MM.1S (cell line): Measurements from ENCODE around the gene TTYH2.

Experiments
- DNase-seq: peaks from one replicate; pipeline ENCODE4 v3.0.0-alpha.2; 2015
- H2AFZ ChIP-seq: fragments of 300-600 bp; sonication (generic); 2 replicates; pipeline ENCODE4 v1.6.0; 2016; ENCODE audit warnings: antibody characterized with exemption, low read length
- H3F3A ChIP-seq: fragments of 300-600 bp; sonication (generic); 2 replicates; pipeline ENCODE4 v1.6.1; 2016; ENCODE audit warnings: mild to moderate bottlenecking, antibody characterized with exemption, low read length, moderate library complexity, mixed read lengths; ENCODE audit not compliant: insufficient read depth
- H3K27ac ChIP-seq: fragments of 300-600 bp; sonication (generic); 2 replicates; pipeline ENCODE4 v1.5.1; 2016; ENCODE audit warnings: mild to moderate bottlenecking, low read length
- H3K27me3 ChIP-seq: fragments of 300-600 bp; sonication (generic); replicated peaks from 2 replicates; pipeline ENCODE4 v1.6.0; 2016; ENCODE audit warnings: low read length; ENCODE audit not compliant: insufficient read depth
- H3K36me3 ChIP-seq: fragments of 300-600 bp; sonication (generic); replicated peaks from 2 replicates; pipeline ENCODE4 v1.6.1; 2016; ENCODE audit warnings: mild to moderate bottlenecking, low read length, mixed read lengths; ENCODE audit not compliant: insufficient read depth
- H3K4me1 ChIP-seq: fragments of 300-600 bp; sonication (generic); 2 replicates; pipeline ENCODE4 v1.6.1; 2016; ENCODE audit warnings: low read length, mixed read lengths
- H3K4me2 ChIP-seq: fragments of 300-600 bp; sonication (generic); 2 replicates; pipeline ENCODE4 v1.6.0; 2016; ENCODE audit warnings: low read depth, low read length
- H3K4me3 ChIP-seq: fragments of 300-600 bp; sonication (generic); 2 replicates; pipeline ENCODE4 v1.5.1; 2016; ENCODE audit warnings: low read length, mixed read lengths
- H3K79me2 ChIP-seq: fragments of 300-600 bp; sonication (generic); 2 replicates; pipeline ENCODE4 v1.6.1; 2016; ENCODE audit warnings: mixed run types, low read length, mixed read lengths
- H3K9ac ChIP-seq: fragments of 300-600 bp; sonication (generic); 2 replicates; pipeline ENCODE4 v1.6.1; 2016; ENCODE audit warnings: low read length, mixed read lengths
- H3K9me2 ChIP-seq: fragments of 300-600 bp; sonication (generic); replicated peaks from 2 replicates; pipeline ENCODE4 v1.6.1; 2016; ENCODE audit warnings: mild to moderate bottlenecking, low read length, mixed read lengths; ENCODE audit not compliant: insufficient read depth
- H3K9me3 ChIP-seq: fragments of 300-600 bp; sonication (generic); replicated peaks from 2 replicates; pipeline ENCODE4 v1.6.1; 2016; ENCODE audit warnings: mild to moderate bottlenecking, low read length, mixed read lengths; ENCODE audit not compliant: insufficient read depth
- H4K20me1 ChIP-seq: fragments of 300-600 bp; sonication (generic); 2 replicates; pipeline ENCODE4 v1.6.1; 2016; ENCODE audit warnings: mild to moderate bottlenecking, low read length, moderate library complexity, mixed read lengths; ENCODE audit not compliant: insufficient read depth
- EZH2 ChIP-seq: fragments of 300-600 bp; sonication (generic); optimal IDR thresholded peaks from 2 replicates; pipeline ENCODE3; 2017; ENCODE audit warnings: low read depth, mild to moderate bottlenecking, antibody characterized with exemption, low read length, mixed read lengths
- EZH2phosphoT487 ChIP-seq: fragments of 300-600 bp; sonication (generic); IDR thresholded peaks from 2 replicates; pipeline ENCODE4 v1.6.1; 2018; ENCODE audit warnings: antibody characterized with exemption, low read length
- TF ChIP-seq, protein P1 (sequence below): fragments of 300-600 bp; sonication (generic); IDR thresholded peaks from 2 replicates; pipeline ENCODE4 v1.5.1; 2016; ENCODE audit warnings: antibody characterized with exemption, low read length, mixed read lengths

The TTYH2 gene

DNA sequence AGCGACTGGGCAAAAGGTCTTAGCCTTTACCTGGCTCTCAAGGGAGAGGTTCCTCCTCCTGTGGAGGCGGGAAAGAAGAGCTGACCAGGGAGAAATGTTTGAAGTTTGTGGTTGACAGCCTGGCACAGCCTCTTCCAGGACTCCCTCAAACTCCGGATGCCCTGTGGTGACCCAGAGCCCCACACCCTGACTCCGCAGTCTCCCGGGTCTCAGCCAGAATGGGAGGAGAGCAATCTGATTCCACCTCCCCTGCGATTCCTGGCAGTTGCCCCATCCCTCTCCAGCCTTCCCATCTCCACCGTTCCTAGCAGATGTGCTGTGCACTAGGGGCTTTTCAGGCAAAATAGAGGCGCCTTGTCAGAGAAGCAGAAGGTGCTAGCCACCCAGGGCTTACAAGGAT is 55.2 kb downstream of the TTYH2 start:
- Histone ChIP-seq H3K79me2 (no peaks in the 10 kb centered on the region), H3K9me3 (no peaks in the 10 kb centered on the region), H3K9me2 (no peaks in the 10 kb centered on the region), H4K20me1 (no peaks in the 10 kb centered on the region), H3K27ac (no peak overlapping the region), H3K36me3 (no peaks in the 10 kb centered on the region), H3F3A (no peaks in the 10 kb centered on the region), H2AFZ (no peak overlapping the region), H3K9ac (no peak overlapping the region), H3K4me2 (no peak overlapping the region), H3K27me3 (peaks cover 91% of the 10 kb centered on the region), H3K4me3 (no peak overlapping the region), H3K4me1 (no peaks in the 10 kb centered on the region)
- DNase-seq: no peak
- TF ChIP-seq EZH2phosphoT487 (no peak), EZH2 (no peak)
- TF ChIP-seq, protein P1, sequence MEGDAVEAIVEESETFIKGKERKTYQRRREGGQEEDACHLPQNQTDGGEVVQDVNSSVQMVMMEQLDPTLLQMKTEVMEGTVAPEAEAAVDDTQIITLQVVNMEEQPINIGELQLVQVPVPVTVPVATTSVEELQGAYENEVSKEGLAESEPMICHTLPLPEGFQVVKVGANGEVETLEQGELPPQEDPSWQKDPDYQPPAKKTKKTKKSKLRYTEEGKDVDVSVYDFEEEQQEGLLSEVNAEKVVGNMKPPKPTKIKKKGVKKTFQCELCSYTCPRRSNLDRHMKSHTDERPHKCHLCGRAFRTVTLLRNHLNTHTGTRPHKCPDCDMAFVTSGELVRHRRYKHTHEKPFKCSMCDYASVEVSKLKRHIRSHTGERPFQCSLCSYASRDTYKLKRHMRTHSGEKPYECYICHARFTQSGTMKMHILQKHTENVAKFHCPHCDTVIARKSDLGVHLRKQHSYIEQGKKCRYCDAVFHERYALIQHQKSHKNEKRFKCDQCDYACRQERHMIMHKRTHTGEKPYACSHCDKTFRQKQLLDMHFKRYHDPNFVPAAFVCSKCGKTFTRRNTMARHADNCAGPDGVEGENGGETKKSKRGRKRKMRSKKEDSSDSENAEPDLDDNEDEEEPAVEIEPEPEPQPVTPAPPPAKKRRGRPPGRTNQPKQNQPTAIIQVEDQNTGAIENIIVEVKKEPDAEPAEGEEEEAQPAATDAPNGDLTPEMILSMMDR: no peak

DNA sequence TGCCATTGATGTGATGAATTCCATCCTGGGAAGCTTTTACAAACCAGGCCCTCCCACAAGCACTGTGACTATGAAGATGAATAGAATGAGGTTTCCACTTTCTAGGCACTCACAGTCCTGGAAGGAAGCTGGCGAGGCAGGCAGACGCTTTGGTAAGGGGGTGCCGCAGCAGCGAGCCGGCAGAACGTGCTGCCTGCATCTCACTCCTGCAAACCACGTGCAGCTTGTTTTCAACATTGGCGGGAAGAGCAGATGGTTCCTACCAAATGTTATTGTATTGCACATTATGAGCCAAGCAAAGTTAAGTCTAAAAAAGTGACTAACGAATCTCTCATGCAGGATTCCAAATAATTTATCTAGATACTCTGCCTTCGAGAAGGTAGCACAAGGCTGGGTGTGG is 57.0 kb downstream of the TTYH2 start:
- DNase-seq: no peak
- Histone ChIP-seq H3K27me3 (peaks cover 96% of the 10 kb centered on the region), H3K4me3 (no peak overlapping the region), H4K20me1 (no peaks in the 10 kb centered on the region), H3K27ac (no peak overlapping the region), H3K9ac (no peak overlapping the region), H3K4me2 (no peak overlapping the region), H3K9me3 (no peaks in the 10 kb centered on the region), H3K36me3 (no peaks in the 10 kb centered on the region), H3K79me2 (no peaks in the 10 kb centered on the region), H3K4me1 (peaks cover 7% of the 10 kb centered on the region; the same call in 1 of the 2 replicates), H3F3A (no peaks in the 10 kb centered on the region), H2AFZ (no peak overlapping the region), H3K9me2 (no peaks in the 10 kb centered on the region)
- TF ChIP-seq EZH2phosphoT487 (no peak), EZH2 (no peak)
- TF ChIP-seq, protein P1: no peak

DNA sequence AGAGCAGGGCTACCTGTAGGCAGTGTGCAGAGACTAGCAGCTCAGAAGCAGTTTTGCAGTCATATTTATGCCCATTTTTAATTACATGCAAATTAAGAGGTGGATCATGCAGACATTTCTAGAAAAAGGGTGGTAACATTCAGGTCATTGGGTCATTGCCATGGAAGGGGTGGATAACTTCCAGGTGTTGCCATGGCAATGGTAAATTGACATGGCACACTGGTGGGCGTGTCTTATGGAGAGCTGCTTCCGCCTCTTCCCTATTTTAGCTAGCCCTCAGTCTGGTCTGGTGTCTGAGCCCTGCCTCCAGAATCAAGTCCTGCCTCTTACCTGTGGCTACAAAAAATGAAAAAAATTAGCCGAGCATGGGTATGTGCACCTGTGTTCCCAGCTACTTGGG is 57.9 kb downstream of the TTYH2 start:
- H3K27ac ChIP-seq: no peak overlapping the region
- H3K4me3 ChIP-seq: no peak overlapping the region
- no peaks in the 10 kb centered on the region for H3K36me3 ChIP-seq
- H3K9me2 ChIP-seq: no peaks in the 10 kb centered on the region
- no peak for DNase-seq
- H3K79me2 ChIP-seq: no peaks in the 10 kb centered on the region
- no peak for TF ChIP-seq EZH2
- TF ChIP-seq, protein P1: no peak
- no peak for TF ChIP-seq EZH2phosphoT487
- H3F3A ChIP-seq: no peaks in the 10 kb centered on the region
- peaks cover 7% of the 10 kb centered on the region; the same call in 1 of the 2 replicates for H3K4me1 ChIP-seq
- H4K20me1 ChIP-seq: no peaks in the 10 kb centered on the region
- no peak overlapping the region for H2AFZ ChIP-seq
- no peaks in the 10 kb centered on the region for H3K9me3 ChIP-seq
- H3K4me2 ChIP-seq: no peak overlapping the region
- no peak overlapping the region for H3K9ac ChIP-seq
- peaks cover 94% of the 10 kb centered on the region for H3K27me3 ChIP-seq
